Nucleus accumbens (tissue), 56 donors: ENCODE measurements around the gene SLC36A1.
"Not testable (repeated sequence)": the region's sequence is repeated elsewhere in the genome, so short reads cannot be mapped to it uniquely, and the experiment has no call there.

Experiments used
- DNase-seq, 56 donors: peaks; one replicate each; lab custom pipeline; 2025; lab: John Stamatoyannopoulos, UW

Gene SLC36A1

DNA sequence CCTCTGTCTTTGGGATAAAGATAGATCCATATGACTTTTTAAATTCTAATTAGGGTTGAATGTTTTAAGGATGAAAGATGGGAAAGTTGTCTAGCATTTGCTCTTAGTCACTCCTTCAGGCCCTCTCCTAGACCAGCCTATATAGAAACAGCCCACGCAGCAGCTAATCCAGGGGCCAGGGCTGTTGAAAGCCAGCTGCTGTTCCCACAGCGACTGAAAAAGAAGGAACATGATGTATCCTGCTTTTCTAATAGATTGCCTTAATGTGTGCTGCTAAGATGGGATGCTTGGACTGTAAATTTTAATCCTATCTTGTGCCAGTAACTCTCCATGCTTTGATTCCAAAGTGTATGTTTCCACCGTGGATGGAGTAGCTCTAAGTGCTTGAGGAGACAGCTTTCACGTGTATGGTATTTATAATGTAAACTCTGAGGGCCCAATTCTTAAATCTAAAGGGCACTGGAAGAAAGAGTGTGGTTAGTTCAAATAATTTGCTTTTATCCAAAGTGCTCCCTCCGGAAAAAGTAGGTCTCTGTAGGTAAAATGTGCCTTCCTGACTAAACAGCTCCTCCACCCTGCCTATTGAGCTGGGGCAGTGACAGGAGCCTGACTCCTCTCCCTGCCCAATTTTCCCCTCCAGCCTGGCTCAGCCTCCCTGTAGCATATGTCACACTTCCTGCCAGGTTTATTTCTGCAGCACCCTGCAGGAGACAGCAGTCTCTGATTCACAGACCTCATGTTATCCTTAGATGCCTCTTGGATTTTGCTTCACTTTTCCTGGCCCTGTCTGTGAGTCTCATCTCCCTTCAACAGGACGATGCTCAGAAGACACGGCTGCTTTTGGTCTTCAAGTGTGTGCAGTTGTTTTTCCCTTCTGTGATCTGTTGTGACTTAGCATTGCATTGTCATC lies 33.2 kb downstream of the SLC36A1 start:
- peak in 5 of 56 donors; percentile 10 to 20 (median 16) for DNase-seq

DNA sequence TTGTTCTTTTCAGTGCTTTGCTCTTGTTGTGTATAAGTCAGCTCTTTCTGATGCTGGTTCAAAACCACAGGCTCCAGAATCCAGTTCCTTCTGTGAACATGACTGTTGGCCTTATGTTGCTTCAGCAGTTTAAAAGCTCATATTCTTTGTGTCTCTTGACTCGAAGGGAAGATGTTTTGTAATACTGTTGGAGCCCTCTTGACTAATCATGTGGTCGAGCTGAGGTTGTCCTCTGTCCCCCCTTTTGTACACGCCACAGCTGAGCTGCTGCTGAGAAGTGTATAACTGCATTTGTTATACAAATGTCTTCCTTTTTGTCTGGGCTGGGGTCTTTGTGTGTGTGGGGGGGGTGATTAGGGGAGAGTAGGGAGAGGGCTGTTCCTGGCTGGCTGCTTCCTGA lies 35.8 kb downstream of the SLC36A1 start:
- peak in 1 of 56 donors; percentile 10 for DNase-seq

DNA sequence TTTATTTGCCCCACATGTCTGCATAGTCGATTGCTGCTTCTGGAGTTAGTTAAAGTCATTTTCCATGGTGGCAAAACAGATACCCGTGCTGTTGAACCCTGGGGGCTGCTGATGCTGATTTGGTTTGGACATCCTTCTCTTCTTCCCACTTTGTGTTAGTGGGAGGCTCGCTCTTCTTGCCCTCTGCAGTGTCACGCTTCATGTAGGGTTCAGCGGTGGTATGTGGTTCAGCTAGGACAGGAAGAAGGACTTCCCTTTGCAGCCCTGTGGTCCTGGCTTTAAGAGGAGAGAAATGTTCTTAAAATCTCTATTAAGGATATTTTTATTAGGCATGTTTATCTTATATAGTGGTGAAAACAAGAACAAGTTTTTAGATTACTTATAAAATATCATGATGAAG lies 36.2 kb downstream of the SLC36A1 start:
- peak in 1 of 56 donors; percentile 5 for DNase-seq

DNA sequence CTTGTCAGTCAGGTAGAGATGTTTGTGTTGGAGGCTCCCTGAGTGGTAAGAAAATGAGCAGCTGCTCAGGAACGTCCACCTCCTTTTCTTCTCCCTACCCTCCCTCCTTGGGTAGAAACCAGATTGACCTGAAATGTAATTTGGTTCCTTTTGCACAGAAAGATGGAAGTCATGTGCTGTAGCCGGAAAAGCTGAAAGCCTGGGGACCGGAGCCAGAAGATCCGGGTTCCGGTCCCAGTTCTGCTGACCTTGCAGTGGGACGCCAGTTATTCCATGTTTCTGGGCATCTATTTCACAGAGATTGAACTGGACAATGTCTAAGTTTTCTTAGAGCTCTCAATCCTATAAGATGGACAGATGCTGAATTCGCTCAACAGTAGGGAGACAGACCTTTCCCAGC lies 40.1 kb downstream of the SLC36A1 start:
- DNase-seq, result no peak

DNA sequence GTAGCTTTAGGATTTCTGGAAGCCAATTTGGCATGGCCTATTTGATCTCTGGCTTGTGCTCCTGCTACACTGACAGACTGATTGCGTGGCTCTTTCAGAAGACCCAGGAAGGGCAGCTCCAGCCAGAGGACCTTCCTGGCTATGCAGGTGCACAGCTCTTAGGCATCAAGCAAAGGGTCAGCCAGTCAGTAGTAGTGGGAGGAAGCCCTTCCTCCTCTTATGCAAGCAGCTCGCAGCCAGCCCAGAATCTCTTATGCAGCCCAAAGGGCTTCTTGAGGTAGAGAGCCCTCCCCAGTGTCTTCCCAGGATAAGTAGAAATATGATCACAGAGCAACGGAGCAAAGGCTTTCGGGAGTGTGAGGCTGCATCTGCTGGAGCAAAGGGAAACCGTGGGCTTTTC lies 43.2 kb downstream of the SLC36A1 start:
- DNase-seq, result no peak

DNA sequence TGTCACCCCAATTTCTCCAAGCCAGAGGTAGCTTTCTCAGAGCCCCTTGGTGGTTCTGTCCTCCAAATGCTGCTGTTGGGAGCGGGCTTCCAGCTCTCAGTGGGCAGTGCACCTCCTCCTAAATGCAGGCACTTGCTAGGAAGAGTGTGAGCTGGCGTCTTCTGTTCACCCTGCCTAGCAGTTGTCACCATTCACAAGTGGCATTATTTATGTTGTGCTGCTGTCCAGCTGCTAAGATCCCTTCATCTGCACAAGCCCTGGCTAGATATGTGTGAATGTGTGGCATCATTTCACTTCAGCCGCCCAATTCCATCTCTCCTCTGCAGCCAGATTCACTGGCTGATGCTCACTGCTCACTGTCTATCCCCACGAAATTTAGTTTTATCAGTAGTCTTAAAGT lies 43.7 kb downstream of the SLC36A1 start:
- no peak for DNase-seq

DNA sequence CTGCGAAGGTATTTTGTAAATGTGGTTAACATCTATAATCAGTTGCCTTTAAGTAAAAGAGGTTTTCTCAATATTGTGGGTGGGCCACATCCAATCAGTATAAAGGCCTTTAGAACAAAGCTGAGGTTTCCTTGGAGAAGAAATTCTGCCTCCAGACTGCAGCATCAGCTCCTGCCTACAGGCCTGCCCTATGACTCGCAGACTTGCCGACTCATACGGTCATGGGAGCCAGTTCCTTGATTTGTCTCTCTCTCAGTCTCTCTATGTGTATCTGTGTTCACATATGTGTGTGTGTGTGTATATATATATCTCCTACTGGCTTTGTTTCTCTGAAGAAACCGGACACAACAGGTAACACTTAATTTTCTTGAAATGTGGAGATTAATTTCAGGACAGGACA lies 45.3 kb downstream of the SLC36A1 start:
- peak in 2 of 56 donors; percentile 16 to 39 for DNase-seq

DNA sequence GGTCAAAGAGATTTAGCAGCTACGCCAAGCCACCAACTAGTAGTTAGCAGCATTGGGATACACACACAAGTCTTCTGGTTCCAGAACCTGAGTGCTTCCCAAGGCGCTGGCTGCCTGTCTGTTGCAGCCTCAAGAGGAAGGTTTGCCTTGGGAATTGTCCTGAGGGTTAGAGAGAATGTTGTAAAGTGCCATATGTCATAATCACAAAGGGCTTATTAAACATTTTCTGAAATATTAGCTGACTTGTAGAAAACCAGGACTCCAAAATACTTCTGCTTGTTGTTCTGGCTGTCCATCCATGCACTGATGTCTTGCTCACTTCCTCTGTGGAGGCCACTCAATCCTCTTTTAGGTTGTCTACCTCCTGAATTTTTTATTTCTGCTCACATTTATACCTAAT lies 46.3 kb downstream of the SLC36A1 start:
- DNase-seq, result no peak

DNA sequence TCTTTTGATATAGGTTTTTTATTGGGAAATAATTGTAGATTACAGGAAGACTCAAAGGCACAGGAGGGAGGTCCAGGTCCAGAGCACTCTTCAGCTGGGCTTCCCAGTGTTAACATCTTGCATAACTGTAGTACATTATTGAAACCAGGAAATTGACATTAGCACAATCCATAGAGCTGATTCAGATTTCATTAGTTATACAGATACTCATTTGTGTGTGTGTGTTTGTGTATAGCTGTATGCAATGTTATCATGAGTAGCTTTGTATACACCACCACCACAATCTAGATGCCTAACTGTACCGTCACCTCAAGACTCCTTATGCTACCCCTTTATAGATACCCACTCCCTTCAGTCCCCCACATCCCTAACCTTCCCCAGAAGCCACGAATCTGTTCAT lies 47.9 kb downstream of the SLC36A1 start:
- no peak for DNase-seq

DNA sequence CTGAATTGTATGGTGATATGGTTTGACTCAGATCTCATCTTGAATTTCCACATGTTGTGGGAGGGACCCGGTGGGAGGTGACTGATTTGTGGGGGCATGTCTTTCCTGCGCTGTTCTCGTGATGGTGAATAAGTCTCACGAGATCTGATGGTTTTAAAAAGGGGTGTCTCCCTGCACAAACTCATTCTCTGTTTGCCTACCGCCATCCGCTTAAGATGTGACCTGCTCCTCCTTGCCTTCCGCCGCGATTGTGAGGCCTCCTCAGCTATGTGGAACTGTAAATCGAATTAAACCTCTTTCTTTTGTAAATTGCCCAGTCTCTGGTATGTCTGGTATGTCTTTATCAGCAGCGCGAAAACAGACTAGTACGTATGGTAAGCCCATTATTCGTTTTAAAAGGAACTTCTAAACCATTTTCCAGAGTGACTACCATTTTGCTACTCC lies 48.7 kb downstream of the SLC36A1 start:
- DNase-seq, result no peak

DNA sequence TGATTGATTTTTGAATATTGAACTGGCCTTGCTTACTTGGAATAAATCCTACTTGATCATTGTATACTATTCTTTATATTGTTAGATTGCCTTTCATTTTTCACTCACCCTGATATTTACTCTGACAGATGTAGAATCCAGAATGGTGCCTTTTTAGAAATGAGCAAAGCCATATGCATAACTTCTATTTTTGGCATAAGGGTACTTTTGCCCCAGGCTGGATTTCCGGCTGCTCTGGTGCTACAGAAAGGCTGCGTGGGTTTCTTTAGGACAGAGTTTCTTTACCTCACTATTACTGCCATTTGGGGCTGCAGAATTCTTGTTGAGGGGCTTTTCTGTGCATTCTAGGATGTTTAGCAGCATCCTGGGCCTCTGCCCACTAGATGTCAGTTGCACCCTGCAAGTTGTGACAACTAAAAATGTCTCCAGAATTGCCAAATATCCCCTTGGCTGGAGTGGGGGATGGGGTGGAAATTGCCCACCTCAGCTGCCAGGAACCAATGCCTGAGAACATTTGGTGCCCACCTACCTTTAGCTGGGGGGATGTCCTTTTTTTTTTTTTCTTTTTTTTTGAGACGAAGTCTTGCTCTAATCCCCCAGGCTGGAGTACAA lies 50.1 kb downstream of the SLC36A1 start:
- DNase-seq, result no peak

DNA sequence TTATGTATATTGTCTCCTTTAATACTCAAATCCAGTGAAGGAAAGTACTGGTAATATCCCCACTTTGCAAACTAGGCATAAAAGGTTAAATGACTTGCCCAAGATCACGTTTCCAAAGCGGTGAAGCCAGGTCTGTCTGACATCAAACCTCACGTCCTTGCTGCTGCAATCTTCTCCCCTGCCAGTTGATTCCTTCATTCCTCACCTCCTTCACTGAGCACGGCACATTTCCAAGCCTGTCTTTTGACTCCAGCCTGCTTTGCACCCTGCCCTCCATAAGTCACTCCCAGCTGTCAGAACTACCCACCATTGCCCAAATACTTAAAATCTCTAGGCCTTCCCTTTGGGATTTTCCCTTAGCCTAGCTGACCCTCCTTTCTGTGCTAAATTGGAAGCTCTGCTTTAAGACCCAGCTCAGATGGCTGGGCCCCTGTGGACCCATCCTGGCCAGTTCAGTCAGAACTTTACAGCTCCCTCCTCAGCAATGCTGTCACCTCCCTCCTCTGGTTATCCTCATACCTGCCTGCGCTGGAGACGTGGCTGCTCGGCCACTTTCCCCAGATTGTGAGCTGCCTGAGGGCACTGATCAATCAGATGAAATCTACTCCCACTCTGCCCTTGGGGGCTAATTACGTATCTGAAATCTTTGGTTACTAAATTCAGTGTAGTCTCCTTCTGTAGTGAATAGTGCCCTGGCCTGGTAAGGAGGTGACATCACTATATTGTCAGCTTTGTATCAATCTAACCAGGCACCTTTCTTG lies 51.2 kb downstream of the SLC36A1 start:
- DNase-seq, result no peak

DNA sequence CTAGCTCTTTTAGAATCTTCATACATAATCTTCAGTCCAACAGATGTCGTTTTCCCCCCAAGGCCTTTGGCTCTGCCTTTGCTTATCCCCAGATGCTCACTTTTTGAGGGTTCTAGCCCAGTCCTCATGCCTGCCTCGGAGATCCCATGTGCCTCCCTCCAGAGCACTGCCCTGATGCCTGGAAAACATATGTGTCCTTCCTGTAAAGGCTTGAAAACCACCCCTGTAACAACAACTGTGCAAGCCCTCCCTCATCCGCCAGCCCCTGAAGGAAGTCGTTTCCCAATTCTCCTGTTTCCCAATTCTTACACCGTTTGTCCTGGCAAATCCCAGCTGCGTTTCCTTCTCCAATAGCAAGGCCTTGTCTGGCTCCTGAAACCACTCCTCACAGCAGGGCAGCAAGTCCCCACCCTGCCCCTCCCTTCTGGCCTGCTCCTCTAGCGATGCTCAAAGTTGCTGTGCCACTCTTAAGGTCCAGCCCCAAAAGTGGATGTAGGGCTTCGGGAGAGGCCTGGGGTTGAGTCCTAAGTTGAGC lies 52.2 kb downstream of the SLC36A1 start:
- no peak for DNase-seq

DNA sequence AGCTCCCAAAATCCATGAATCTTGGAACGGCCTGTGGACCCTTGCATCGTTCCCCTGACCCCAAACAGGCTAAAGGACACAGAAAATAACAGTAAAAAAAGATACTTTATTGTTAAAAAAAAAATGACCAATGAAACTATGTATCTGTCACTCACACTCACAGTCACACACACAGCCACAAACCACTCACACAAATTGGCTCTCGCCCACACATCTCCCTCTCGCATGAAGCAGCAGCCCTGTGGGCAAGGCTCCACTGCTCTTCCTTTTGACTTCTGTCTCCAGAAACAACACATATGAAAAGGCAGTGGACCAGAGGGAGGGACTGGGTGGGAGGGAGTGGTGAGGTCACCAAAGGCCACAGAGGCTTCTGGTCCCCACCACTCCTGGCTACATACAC lies 56.6 kb downstream of the SLC36A1 start:
- DNase-seq, result no peak

DNA sequence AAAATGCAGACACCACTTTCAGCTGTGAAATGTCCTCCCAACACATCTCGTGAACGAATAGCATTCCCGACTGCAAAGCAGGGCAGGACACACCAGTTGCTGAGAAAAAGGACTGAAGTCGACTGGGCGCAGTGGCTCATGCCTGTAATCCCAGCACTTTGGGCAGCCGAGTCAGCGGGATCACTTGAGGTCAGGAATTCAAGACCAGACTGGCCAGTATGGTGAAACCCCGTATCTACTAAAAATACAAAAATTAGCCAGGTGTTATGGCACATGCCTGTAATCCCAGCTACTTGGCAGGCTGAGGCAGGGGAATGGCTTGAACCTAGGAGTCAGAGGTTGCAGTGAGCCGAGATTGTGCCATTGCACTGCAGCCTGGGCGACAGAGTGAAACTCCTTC lies 60.9 kb downstream of the SLC36A1 start:
- DNase-seq, result not testable (repeated sequence)

DNA sequence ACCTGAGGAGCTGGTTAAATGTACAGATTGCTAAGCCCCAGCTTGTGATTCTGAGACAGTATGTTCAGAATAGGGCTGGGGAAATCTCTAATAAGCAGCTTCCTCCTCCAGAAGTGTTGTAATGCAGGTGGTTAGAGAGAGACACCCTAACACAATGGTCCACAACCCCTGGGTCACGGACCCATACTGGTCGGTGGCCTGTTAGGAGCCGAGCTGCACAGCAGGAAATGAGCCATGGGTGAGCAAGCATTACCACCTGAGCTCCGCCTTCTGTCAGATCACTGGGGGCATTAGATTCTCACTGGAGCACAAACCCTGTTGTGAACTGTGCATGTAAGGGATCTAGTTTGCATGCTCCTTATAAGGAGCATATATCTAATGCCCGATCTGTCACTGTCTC lies 61.8 kb downstream of the SLC36A1 start:
- no peak for DNase-seq

DNA sequence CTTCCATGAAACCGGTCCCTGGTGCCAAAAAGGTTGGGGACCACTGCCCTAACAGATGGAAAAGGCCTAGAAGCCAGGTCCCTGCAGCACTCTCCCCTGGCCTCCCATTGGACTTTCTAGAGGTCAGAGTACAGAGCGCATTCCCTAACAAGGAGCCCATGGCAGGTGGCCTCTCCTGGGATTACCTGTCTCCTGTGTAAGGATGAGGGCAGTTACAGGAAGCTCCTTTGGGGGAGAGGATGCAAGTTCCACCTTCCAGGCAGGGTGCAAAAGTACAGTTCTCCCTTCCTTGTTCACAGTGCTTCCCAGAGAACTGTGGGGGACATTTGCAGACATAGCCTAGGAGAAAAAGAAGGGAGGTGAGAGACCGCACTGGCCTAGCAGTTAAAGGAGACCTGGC lies 62.4 kb downstream of the SLC36A1 start:
- DNase-seq, result no peak

DNA sequence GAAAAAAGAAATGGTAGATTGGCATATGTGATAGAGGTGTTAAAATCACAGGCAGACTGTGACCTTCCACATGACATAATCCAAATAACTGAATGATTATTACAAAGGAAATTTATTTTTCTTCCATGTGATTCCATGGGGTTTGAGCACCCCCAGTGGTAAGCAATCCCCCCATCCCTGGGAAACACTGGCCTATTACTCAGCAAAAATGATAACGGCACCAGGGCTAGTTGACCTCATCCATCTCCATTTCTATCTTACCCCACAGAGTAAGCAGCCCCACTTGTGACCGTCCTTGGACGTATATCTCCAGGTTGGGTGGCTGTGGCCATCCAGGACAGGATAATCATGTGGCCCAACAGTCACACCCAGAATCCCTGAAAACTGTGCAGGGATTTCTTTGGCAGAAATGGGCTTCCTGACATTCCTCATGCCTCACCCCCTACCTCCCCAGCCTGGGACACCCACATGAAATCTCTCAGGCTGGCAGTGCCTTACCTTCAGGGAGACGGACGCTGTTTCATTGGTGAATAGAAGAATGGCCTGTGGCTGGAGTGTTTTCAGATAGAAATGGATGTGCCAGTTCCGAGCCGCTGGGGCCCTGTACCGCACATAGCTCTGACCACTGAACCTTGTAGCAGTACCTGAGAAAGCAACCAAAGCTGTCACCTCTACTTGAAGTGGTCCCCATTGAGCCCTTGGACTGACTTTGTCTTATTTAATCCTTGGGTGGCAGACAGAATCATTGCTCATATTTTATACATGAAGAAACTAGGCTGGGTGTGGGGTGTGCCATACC lies 69.9 kb downstream of the SLC36A1 start:
- DNase-seq, result no peak

DNA sequence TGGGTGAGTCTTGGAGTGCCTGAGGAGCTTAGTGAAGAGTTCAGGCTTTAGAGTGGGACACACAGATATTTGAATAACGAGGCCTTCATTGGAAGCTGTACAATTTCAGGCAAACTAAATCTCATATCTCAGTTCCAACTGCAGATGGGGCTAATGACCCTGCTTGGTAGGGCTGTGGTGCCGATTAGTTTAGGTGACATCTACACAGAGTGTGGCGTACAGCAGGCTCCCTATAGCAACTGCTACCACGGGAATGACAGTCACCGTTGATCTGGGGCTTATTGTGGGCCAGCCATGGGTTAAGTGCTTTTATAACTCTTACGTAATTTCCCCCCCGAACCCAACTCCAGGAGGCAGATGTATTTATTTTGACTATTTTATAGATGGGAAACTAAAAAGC lies 72.9 kb downstream of the SLC36A1 start:
- DNase-seq, result no peak

DNA sequence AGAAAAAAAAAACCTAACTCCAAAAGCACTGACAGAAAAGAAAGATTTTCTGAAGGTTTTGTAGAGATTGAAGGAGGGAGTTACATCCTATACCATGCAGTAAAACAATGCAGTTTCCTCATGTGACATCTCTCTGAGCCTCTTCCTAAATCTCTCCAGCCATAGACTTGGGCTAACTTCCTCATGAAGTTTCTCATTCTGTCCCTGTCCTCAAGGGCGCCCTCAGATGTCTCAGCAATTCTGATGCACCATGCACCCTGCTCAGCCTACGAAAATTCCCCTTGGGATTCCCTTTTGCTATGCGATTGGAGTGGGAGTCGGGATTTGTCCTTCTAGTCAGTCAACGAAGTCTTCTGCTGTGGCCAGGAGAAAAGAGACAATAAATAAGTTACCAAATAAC lies 74.8 kb downstream of the SLC36A1 start:
- DNase-seq, result no peak
